Measurements from ENCODE around the gene CDK14.

The CDK14 gene

GRCh38 chr7:90951986-90952954, 356.1 kb downstream of the CDK14 start:
- no peak overlapping the region for H3K9ac ChIP-seq (ENCODE audit: low read length)
- peaks cover 7% of the 10 kb centered on the region; the same call in 1 of the 2 replicates for H3K4me1 ChIP-seq (ENCODE audit: low read length)
- no peaks in the 10 kb centered on the region for H3K9me3 ChIP-seq (replicated peaks; ENCODE audit: insufficient read depth, low read length)
- peaks cover 9% of the 10 kb centered on the region; the same call in 1 of the 2 replicates for H3K36me3 ChIP-seq (replicated peaks; ENCODE audit: insufficient read depth, low read length)
- H3K4me3 ChIP-seq (ENCODE audit: low read length): no peak overlapping the region
- TF ChIP-seq EZH2phosphoT487 (IDR thresholded peaks at IDR 0.05; ENCODE audit: low read length) (no peak), EZH2 (optimal IDR thresholded peaks at IDR 0.05; ENCODE audit: low read depth, low read length) (no peak)
- TF ChIP-seq, protein P1, sequence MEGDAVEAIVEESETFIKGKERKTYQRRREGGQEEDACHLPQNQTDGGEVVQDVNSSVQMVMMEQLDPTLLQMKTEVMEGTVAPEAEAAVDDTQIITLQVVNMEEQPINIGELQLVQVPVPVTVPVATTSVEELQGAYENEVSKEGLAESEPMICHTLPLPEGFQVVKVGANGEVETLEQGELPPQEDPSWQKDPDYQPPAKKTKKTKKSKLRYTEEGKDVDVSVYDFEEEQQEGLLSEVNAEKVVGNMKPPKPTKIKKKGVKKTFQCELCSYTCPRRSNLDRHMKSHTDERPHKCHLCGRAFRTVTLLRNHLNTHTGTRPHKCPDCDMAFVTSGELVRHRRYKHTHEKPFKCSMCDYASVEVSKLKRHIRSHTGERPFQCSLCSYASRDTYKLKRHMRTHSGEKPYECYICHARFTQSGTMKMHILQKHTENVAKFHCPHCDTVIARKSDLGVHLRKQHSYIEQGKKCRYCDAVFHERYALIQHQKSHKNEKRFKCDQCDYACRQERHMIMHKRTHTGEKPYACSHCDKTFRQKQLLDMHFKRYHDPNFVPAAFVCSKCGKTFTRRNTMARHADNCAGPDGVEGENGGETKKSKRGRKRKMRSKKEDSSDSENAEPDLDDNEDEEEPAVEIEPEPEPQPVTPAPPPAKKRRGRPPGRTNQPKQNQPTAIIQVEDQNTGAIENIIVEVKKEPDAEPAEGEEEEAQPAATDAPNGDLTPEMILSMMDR (IDR thresholded peaks at IDR 0.05; ENCODE audit: low read length): no peak
- no peak for DNase-seq
- H3K27me3 ChIP-seq (replicated peaks; ENCODE audit: insufficient read depth, low read length): no peaks in the 10 kb centered on the region
- H3K9me2 ChIP-seq (replicated peaks; ENCODE audit: insufficient read depth, low read length): no peaks in the 10 kb centered on the region
- no peak overlapping the region for H3K27ac ChIP-seq (ENCODE audit: low read length)
- H3K79me2 ChIP-seq (ENCODE audit: low read length): peaks cover 18% of the 10 kb centered on the region
- no peak overlapping the region for H3K4me2 ChIP-seq (ENCODE audit: low read depth, low read length)
- H4K20me1 ChIP-seq (ENCODE audit: insufficient read depth, low read length): no peaks in the 10 kb centered on the region
- H2AFZ ChIP-seq (ENCODE audit: low read length): no peak overlapping the region
- no peaks in the 10 kb centered on the region for H3F3A ChIP-seq (ENCODE audit: insufficient read depth, low read length)

- H2AFZ ChIP-seq (ENCODE audit: low read length): no peak overlapping the region
- no peaks in the 10 kb centered on the region for H3K27me3 ChIP-seq (replicated peaks; ENCODE audit: insufficient read depth, low read length)
- H3K9ac ChIP-seq (ENCODE audit: low read length): no peak overlapping the region
- H3K27ac ChIP-seq (ENCODE audit: low read length): no peak overlapping the region
- H3K4me1 ChIP-seq (ENCODE audit: low read length): no peaks in the 10 kb centered on the region
- DNase-seq: no peak
- H3K4me3 ChIP-seq (ENCODE audit: low read length): no peak overlapping the region
- no peaks in the 10 kb centered on the region for H4K20me1 ChIP-seq (ENCODE audit: insufficient read depth, low read length)
- H3K9me2 ChIP-seq (replicated peaks; ENCODE audit: insufficient read depth, low read length): no peaks in the 10 kb centered on the region
- TF ChIP-seq EZH2phosphoT487 (IDR thresholded peaks at IDR 0.05; ENCODE audit: low read length): no peak
- TF ChIP-seq, protein P1 (IDR thresholded peaks at IDR 0.05; ENCODE audit: low read length): no peak
- no peak for TF ChIP-seq EZH2 (optimal IDR thresholded peaks at IDR 0.05; ENCODE audit: low read depth, low read length)
- H3F3A ChIP-seq (ENCODE audit: insufficient read depth, low read length): peaks cover 5% of the 10 kb centered on the region; the same call in 1 of the 2 replicates
- H3K9me3 ChIP-seq (replicated peaks; ENCODE audit: insufficient read depth, low read length): no peaks in the 10 kb centered on the region
- peaks cover 7% of the 10 kb centered on the region; the same call in 1 of the 2 replicates for H3K36me3 ChIP-seq (replicated peaks; ENCODE audit: insufficient read depth, low read length)
- no peak overlapping the region for H3K4me2 ChIP-seq (ENCODE audit: low read depth, low read length)
- peaks cover 8% of the 10 kb centered on the region; the same call in 1 of the 2 replicates for H3K79me2 ChIP-seq (ENCODE audit: low read length)
Observed at GRCh38 chr7:90955641-90956207, 359.6 kb downstream of the CDK14 start.

- no peak for DNase-seq
- Histone ChIP-seq H3K9me2 (replicated peaks; ENCODE audit: insufficient read depth, low read length) (no peaks in the 10 kb centered on the region), H3K79me2 (ENCODE audit: low read length) (peaks cover 9% of the 10 kb centered on the region; the same call in 1 of the 2 replicates), H3K27ac (ENCODE audit: low read length) (no peak overlapping the region), H4K20me1 (ENCODE audit: insufficient read depth, low read length) (no peaks in the 10 kb centered on the region), H2AFZ (ENCODE audit: low read length) (no peak overlapping the region), H3K27me3 (replicated peaks; ENCODE audit: insufficient read depth, low read length) (no peaks in the 10 kb centered on the region), H3K4me2 (ENCODE audit: low read depth, low read length) (no peak overlapping the region), H3K4me1 (ENCODE audit: low read length) (no peaks in the 10 kb centered on the region), H3K9me3 (replicated peaks; ENCODE audit: insufficient read depth, low read length) (no peaks in the 10 kb centered on the region), H3K9ac (ENCODE audit: low read length) (no peak overlapping the region), H3K4me3 (ENCODE audit: low read length) (no peak overlapping the region), H3F3A (ENCODE audit: insufficient read depth, low read length) (peaks cover 5% of the 10 kb centered on the region; the same call in 1 of the 2 replicates), H3K36me3 (replicated peaks; ENCODE audit: insufficient read depth, low read length) (peaks cover 7% of the 10 kb centered on the region; the same call in 1 of the 2 replicates)
- TF ChIP-seq, protein P1 (IDR thresholded peaks at IDR 0.05; ENCODE audit: low read length): no peak
- TF ChIP-seq EZH2 (optimal IDR thresholded peaks at IDR 0.05; ENCODE audit: low read depth, low read length): no peak
Observed at GRCh38 chr7:90957883-90958282, 361.8 kb downstream of the CDK14 start.
